ENCODE measurements around the gene LAD1.

Gene LAD1

GRCh38 chr1:201414051-201414738 lies 15.1 kb upstream of the LAD1 start:
- no peak for DNase-seq

DNA sequence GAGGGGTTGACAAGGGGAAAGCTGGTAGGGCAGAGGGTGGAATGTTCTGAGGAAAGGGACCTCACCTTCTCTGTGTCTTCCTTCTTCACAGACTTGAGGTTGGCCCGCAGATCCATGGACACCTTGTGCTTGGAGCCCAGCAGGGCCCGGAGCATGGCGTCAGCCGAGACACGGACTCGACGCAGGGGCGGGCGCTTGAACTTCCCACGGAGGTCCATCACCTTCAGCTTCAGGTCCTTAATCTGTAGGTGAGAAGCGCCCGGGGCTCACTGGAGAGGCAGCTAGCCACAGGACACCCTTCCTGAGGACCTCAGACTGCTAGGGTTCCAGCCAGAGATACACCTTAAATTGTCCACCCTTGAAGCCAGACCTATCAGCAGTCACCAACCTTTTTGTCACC lies 12.2 kb upstream of the LAD1 start:
- DNase-seq: no peak

DNA sequence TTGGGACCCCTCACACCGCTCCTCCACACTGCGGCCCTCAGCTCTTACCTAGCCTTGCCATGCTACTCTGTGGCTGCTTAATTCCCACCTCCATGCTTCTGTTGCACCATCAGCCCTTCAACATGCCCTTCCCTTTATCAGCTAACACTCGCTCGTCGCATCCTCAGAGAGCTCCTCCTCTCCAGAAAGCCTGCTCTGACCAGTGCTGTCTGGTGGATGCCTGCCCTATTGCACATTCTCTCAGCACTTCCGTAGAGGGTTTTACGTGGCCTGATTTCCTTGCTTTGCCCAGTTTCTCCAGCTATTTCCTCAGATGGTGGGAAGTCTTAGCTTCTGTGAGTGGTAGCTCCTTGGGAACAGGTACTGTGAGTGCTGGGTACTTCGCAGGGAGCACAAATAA lies 10.3 kb upstream of the LAD1 start:
- no peak for DNase-seq

DNA sequence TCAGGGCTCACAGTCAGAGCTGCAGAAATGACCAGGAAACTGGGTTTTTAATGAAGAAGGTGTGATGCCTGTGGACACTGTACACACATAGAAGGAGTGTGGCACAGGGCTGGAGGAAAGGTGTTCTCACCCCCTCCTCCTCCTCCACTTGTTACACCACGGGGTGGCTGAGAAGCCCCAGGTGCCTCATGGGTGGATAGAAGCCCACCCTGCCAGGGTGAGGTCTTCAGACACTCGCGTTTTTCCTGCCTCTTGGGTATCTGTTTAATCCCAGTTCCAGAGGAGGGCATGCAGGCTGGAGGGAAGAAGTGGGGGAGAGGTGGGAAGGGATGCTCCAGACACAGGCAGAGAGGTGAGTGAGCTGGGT lies 9.7 kb upstream of the LAD1 start:
- no peak for DNase-seq

- peak; percentile 30 for DNase-seq
These were observed 9.2 kb upstream of the LAD1 start for GRCh38 chr1:201408176-201408833.

- DNase-seq: no peak
These were observed 7.8 kb upstream of the LAD1 start for GRCh38 chr1:201406831-201407406.

DNA sequence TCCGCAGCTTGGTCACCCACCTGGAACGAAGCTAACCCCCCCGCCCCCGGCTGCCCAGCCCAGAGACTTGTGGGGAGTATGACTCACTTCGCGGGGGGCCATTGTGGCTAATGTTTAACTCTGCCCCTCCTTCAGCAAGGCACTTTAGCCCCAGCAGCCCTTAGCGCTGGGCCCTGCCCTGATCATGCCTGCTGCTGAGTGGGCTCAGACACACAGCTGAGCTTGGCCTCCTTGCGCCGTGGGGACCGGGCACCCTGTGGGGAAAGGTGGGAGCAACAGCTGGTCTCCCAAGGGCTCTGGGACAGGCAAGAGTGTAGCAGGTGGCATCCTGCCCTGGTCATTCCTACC lies 6.3 kb upstream of the LAD1 start:
- DNase-seq: no peak

DNA sequence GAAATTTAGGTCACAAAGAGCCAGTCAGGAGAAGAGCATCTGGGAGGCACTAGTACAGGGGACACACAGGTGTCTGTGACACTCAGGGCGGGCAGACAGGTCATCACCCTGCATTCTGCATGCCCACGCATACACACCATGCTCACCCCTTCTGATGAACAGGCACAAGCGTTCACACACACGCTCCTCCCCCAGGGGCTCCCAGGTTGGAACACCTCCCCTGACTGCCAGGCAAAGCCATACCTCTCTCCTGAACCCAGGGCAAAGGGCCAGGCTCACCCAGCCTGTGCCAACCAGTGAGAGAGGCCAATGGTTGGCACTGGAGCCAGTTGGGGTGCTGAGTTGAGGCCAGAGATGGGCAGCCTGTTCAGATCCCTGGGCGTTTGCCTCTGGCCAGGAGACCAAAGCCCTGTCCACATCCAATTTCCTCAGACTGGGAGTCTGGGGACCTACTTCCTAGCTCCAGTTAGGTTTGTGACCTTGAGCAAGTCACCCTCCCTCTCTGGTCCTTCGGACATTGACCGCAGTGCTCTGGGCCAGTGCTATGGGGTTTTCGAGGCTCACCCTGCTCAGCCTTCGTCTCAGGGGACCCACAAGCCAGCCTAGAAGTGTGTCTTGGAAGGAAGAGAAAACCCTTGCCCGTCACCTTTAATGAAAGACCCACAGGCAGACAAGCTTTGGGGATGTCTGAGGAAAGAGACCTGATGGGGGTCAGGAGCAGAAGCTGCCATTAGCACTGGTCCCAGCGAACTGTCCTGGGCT lies 5.8 kb upstream of the LAD1 start:
- DNase-seq: no peak

DNA sequence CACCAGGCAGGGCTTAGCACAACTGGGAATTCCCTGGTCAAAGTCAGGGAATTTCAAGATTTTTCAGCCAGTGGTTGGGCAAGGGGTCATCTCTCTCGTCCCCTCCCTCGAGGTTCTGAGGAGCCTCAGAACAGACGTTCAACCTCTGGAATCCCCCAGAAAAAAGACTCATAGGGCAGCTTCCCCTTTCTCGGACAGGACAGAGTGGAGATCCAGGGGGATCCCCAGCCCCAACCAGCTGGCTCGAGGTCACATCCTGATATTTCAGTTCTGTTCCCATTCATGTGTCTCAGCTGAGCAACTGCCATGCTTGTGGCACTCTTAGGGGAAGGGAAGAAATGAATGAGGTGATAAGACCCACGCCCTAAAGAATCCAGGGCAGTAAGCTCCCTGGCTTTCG lies 4.9 kb upstream of the LAD1 start:
- no peak for DNase-seq

- DNase-seq: no peak
These were observed 4.2 kb upstream of the LAD1 start for GRCh38 chr1:201403359-201403758.

GRCh38 chr1:201401700-201402099 lies 2.6 kb upstream of the LAD1 start:
- no peak for DNase-seq

DNA sequence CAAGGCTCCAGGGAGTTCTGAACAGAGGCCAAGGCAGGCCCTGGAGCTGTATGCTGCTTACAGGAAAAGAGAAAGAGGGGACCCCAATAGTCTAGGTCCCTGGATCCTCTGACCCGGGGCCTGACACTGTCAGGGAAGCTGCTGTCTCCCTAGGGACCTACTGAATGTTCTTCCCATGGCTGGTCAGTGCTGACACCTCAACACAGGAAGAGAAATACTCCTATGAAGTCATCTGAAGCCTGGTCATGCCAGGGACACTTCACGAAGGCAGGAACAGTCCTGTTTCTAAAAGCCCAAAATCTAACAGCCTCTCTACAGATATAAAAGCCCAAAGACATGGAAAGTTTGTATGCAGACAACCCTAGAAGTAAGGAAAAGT lies 1.7 kb upstream of the LAD1 start:
- no peak for DNase-seq

DNA sequence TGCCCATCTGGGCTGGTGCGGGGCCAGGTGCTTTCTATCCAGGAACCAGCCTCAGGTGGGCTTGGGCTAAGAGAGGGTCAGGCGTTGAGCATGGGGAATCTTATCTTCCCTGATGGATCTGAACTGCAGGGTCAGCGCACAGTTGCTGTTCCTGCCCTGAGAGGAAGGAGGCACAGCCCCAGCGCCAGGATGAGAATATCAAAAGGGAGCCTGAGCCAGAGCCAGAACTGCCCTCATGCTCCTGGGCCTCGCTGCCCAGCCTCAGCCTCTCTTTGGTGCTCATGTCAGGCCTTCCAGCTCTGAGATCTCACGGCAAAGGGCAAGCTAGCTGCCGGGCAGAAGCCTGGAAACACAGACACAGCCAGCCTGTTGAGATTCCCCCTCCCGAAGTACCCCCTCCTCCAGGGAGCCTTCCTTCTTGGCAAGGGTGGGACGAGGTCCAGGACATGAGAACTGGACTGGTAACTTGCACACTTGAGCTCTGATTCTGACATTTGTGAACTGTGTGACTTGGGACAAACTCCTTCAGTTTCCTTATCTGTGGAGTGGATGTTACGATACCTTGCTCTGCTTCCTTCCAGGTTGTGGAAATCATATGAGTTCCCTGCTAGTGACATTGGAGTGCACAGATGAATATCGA lies 1.2 kb upstream of the LAD1 start:
- DNase-seq: no peak

DNA sequence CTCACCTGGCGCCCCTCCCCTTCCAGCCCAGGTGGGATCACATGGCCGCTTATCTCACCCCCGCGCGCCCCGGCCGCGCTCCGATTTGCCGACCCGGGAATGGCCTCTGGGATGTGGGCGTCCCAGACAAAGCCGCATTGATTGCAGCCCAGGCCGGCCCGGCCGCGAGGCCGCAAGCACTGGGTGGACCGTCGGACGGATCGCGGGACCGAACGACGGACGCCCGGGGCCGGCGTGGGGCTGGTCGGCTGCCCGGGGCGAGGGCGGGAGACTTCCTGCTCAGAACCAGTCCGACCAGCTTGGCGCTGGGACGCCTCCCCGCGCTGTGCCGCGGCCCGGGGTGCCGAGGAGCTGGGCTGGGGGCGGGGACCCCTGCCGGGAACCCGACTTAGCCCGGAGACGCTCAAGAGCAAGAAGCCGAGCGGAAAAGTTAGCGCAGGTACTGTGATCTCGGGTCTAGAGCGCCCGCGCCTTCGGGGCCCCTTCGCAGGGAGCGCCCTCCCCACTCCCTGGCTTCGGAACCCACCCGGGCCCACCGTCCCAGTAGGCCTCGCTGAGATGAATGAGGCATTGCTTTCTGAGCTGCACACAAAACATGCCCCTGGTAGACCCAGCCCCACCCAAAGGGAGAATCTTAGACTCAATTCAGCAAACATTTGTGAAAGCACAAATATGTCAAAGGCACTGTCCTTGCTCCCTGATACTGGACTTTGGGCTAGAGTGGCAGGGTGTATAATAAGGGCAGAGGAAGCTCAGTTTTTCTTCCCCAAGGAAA lies 415 bp upstream of the LAD1 start:
- DNase-seq: no peak

- no peak for DNase-seq
These were observed 1.4 kb downstream of the LAD1 start for GRCh38 chr1:201397675-201398074.

DNA sequence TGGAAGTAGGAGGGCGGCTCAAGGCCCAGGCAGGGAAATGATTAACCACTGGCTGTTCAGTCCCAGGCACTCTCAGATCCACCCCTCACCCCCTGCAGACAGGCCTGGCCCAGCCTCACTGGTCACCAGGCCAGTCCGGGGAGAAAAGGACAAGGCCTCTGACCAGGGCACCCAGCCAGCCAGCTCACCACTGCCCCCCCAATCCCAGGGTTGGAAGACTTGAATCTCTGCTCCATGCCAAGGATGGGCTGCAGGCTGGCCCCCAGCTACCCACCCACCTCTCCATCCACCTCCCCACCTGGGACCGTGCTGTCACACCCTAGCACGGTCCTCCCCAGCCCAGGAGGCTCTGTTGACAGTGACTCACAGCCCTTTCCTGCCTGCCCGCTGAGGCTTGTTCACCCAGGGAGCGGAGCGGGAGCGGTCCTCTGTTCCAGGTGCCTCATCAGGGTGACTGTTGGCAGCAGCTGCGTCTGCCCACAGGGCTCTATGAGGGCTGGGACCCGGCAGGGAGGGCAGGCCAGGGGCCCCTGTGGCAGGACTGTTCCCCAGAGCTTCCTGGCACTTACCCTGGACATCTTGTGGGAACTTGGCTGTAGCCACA lies 2.2 kb downstream of the LAD1 start:
- DNase-seq: no peak

- no peak for DNase-seq
These were observed 3.2 kb downstream of the LAD1 start for GRCh38 chr1:201395936-201396335.

- DNase-seq: no peak
These were observed 4.5 kb downstream of the LAD1 start for GRCh38 chr1:201394591-201394990.

- no peak for DNase-seq
These were observed 6.0 kb downstream of the LAD1 start for GRCh38 chr1:201393076-201393475.

- DNase-seq: no peak
These were observed 7.2 kb downstream of the LAD1 start for GRCh38 chr1:201391651-201392511.

DNA sequence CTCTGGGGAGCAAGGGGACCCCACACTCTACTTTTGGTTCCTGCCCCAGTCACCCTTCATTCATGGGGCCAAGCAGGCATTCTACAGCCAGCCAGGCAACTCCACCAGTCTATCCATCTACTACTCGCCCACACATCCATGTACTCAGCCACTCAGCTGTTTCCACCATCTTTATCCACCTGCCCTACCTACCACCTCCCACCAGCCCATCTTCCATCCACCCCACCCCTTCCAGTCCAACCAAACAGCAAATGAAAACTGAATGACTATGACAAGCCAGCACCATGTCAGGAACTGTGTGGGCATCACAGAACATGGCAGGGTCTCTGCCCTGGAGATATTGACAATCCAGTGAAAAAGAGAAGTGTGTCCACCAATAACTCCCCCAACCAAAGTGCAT lies 7.9 kb downstream of the LAD1 start:
- no peak for DNase-seq
